ENCODE data around the gene TP53I11. TPM values are rescaled to one million over a fixed set of nuclear protein-coding genes. Genes with fewer than 3 reads are reported as not detected.

The TP53I11 gene
- total RNA-seq, 1 donor from 2014 or later, result 20.4 TPM

DNA sequence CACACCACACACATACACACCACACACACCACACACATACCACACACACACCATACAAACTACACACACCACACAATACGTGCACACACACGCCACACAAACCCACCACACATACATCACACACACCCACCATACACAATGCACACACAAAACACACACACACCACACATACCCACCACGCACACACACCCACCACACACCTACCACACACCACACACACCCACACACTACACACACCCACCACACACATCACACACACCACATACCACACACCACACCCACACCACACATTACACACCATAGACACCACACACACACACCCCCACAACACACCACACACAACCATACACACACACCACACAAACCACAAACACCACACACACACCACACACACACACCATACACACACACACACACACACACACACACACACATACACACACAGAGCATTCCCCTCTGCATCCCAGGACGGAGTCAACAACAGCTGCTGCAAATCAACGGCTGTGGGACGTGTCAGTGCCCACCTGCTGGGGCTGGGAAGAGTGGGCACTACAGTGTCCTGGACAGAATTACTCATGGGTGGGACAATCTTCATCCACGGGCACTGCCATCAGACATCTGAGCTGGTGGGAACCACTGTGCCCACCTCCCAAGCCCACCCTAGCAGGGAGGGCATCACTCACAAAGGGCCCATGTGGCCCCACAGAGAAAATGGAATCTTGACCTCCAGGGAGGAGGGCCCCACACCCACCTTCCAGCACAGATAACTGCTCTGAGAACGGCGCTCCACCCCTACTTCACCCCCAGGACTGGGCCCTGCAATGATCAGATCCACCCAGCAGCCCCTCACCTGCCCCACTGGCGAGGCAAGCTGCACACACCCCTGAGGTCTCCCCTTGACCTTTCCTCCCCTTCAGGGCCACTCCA, 8.4 kb downstream of the TP53I11 start:
- no peak for DNase-seq (ENCODE audit: low spot score in 2 of 2)
- FAIRE-seq, result no peak

DNA sequence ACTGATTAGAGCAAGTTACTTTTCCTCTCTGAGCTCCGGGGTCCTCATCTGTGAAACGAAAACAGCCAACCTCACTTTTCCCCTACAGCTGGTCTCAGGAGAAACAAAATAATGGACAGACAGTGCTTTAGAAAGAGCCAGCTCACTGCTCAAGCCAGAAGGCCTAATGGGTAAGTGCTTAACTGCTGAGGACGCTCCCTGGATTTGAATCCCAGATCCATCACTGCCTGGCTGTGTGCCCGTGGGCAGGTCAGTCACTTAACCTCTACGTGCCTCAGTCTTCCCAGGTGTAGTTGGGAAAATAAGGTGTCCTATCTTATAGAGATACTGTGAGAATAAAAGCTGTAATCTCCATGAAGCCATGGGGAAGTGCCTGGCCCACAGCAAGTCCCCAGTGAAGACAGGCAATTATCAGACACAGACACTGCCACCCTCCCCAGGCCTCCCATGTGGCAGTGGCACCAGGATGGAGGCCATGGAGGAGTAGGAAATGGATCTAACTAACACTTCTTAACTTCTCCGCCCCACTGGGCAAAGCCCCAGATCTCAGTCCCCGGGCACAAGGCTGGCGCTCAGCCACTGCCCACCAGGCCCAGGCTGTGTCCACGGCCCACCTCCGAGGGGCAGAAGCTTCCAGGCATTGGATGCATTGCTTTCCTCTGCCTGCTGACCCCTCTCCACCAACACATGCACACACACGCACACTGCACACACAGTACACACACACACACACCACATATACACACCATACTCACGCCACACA, 9.2 kb downstream of the TP53I11 start:
- DNase-seq (ENCODE audit: low spot score in 2 of 2), result no peak
- FAIRE-seq, result no peak

DNA sequence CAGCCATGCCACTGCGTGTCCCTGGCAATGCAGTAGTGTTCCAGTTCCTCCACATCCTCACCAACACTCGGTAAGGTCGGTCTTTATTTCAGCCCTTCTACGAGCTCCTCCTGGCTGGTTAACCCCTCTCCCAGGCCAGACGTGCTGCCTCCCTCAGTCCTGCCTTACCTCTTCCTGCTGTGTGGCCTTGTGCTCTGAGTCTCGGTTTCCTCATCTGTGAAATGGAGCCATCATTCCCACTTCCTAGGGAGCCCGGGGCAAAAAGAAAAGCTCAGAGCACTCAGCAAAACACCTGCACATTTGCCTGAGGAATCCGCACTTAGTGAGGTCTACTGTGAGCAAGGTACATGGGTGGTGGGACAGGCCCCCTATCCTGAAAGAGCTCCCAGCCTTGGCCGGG, 9.8 kb downstream of the TP53I11 start:
- FAIRE-seq (no peak), DNase-seq (ENCODE audit: low spot score in 2 of 2) (no peak)

DNA sequence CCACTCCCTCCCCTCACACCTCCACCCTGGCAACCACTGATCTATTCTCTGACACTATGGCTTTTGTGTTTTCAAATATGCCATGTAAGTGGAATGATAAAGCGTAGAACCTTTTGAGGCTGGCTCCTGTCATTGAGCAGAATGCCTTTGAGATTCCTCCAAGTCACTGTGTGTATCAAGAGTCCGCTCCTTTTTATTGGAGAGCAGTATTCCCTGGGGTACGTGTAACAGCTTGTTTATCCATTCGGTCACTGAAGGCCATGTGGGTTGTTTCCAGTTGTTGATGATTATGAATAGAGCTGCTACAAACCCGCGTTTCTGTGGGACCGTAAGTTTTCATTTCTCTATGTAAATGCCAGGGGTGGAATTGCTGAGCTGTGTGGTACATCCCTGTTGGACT, 10.3 kb downstream of the TP53I11 start:
- no peak for FAIRE-seq
- no peak for DNase-seq (ENCODE audit: low spot score in 2 of 2)

DNA sequence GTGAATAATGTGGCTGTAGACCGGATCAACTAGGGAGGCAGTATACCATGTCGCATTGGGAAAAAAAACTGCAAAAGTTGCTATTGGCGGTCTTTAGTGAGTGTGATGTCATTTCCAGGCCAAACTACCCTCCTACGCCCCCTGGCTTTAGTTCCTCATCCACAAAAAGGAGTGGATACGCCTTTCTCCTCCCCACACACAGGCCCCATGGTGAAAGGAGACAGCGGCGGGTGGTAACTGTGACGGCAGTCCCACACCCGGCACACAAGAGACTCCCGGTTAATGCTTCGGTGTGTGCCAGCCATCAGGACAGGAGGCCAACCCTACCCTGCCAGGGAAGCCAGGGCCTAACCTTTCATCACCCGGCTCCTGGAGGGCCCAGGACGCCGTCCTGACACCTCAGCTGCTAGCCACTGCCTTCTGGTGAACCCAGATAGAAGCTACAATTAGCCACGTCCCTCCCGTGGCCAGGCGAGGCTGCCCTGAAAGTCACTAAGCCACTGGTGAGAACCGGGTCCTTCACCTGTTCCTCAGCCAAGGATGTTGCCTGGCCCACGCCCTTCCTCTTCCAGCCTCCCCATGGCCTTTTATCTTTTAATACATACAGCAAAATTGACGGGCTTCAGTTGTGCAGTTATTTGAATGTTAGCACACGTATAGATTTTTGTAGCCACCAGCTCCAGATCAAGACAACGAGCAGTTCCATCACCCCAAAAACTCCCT, 10.8 kb downstream of the TP53I11 start:
- FAIRE-seq (no peak), DNase-seq (ENCODE audit: low spot score in 2 of 2) (peak in 1 of 2 donors; percentile 59)

DNA sequence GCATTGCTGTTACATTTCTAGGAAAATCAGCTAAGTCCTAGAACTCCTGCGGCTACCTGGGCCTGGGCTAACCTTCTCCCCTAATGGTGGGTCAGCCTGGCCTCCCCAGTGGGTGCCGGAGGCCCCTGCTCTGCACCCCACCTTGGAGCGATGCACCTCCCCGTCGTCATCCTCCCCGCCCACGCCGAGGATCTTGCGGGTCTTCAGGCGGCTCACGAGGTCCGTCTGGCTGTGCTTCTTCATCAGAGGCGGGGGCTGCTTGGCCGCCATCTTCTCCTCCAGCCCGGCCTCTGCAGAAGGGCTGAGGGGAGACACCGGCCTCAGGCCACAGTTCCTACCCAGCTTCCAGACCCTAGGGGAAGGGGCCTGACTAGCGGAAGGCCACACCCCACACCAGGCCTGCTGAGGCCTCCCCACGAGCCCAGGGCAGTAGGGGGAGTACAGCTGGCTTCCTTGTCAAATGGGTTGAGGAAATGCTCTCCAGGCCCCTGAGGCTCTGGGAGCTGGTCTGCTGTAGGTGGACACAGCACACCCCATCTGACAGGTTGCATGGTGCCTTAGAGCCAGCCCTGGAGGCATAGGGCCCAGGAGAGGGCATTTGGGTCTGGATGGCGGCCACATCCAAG, 12.5 kb downstream of the TP53I11 start:
- FAIRE-seq (no peak), DNase-seq (ENCODE audit: low spot score in 2 of 2) (no peak)

DNA sequence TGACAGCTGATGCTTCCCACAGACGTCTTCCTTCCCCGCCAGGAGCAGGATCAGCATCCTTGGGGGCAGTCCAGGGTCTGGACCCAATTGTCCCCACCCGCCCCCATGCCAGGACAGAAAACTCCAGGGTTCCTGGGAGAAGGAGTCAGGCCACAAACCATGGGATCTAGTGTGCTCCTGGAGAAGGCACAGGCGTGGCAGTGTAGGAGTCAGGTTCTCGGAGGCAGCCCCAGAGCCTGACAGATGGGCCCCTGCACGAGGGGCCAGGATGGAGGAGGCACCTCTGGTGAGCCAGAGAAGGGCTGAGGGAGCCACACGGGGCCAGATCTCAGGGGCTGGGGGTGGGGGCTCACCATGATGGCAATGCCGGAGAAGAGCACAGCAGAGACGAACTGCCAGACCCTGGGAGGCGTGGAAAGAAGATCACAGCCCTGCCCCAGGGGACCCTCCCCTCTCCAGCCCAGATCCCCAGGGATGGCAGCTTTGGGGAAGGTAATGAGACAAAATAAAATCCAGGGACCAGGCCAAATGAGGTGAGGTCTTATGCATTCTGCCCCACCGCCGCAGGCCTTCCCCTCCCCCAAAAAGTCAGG, 13.6 kb downstream of the TP53I11 start:
- DNase-seq (ENCODE audit: low spot score in 2 of 2), result no peak
- no peak for FAIRE-seq

DNA sequence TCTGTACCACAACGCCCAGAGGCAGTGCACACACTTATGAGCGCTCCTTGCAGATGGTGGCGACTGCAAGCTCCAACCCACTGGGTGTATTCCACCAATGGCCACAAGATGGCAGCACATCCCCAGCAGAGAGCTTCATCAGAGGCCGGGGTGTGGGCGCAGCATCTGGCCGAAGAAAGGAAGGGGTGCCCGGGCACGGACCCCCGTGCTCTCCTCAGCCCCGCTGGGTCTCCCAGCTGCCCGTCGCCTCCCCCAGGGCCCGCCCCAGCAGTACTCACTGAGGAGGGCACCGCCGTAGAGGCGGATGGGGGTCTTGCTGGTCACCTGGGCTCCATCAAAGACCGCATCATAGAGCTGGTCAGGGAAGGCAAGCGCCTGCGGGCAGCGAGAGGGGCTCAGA, 14.2 kb downstream of the TP53I11 start:
- FAIRE-seq (no peak), DNase-seq (ENCODE audit: low spot score in 2 of 2) (peak; percentile 73 to 82)

DNA sequence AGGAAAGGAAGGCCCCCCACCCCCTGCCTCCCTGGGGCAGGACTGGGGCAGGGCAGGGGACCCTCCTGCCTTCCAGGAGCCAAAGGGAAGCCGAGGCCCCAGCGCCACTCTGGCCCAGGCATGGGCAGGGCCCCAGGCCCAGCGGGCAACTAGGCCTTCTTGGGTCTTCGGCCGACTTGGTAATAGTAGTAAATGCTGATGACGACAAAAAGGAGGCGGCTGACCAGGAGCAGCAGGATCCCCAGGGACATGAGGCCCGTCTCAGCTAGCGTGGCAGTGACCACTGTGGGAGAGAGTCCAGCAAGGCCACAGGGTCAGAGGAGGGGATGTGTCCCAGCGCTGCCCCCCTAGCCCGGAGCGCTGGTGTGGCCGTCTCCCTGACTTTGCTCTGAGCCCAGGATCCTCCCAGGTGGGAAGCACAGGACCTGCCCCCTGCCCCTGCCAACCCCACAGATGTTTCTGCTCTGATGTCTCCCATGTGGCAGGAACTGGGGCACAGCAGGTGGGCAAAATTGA, 15.9 kb downstream of the TP53I11 start:
- FAIRE-seq (no peak), DNase-seq (ENCODE audit: low spot score in 2 of 2) (no peak)

DNA sequence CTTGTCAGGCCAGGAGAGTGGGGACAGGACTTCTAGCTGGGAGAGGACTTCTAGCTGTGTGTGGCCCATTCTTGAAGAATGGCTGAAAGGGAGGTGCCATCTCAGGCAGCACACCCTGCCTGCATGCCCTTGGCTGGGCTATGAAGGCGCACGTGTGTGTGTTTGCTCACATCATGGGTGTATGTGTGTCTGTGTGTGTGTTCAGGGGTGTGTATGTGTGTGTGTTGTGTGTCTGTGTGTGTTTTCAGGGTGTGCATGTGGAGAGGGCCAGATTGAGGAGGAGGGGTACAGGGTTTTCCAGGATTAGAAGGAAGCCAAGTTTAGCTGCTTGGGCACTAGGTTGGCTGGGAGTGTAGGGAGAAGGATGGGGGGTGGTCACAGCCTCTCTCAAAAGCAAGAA, 16.6 kb downstream of the TP53I11 start:
- no peak for FAIRE-seq

DNA sequence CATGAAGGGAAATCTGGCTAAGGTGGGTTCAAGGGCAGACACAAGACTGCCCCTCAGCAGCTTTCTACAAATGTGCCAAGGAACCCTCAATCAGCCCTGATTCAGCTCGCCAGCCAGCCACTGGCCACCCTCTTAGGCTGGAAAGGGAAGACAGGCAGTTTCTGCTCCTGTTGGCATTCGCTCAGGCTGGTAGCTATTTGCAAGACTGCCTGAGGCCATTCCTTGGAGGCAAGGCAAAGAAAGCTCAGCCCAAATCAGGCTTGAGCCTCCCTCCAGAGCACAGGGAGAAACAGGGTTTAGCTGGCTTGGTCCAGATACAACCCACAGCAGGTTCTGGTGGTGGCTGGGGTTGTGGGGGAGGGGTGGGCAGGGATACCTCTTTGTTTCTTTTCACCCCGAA, 19.2 kb downstream of the TP53I11 start:
- FAIRE-seq (no peak), DNase-seq (ENCODE audit: low spot score in 2 of 2) (no peak)

More for the DNA sequence above, 16.6 kb downstream of the TP53I11 start:
- no peak for DNase-seq (ENCODE audit: low spot score in 2 of 2)

DNA sequence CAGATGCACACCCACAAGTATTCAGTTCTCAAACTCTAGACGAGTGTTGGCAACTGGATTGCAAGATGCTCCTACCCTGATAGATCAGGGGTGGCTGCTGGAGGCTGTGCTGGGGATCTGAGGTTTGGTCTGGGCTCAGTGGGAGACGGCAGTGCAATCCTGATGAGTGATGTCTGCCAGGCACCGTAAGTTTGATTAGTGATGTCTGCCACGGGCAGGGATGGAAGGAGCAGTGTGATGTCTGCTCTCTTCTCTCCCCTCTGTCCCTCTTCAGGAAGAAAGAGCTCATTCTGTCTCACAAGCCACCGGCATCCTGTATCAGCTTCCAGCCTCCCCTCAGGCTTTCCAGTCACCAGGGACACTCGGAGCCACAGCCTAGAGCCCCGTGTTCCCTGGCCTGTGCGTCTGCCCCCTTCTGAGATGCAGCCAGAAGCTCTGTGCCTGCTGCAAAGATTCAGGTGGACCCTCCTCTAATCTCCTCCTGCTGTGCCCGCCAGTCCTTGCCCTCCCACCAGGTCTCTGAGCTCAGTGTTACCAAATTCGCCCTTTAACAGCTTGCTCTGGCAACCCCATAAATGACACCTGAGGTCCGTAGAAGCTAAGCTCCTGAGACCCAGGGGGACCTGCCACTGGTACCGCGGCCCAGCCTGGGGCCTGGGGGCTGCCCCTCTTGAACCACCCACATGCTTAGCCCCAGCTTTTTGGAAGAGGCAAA, 19.9 kb downstream of the TP53I11 start:
- FAIRE-seq (no peak), DNase-seq (ENCODE audit: low spot score in 2 of 2) (no peak)

DNA sequence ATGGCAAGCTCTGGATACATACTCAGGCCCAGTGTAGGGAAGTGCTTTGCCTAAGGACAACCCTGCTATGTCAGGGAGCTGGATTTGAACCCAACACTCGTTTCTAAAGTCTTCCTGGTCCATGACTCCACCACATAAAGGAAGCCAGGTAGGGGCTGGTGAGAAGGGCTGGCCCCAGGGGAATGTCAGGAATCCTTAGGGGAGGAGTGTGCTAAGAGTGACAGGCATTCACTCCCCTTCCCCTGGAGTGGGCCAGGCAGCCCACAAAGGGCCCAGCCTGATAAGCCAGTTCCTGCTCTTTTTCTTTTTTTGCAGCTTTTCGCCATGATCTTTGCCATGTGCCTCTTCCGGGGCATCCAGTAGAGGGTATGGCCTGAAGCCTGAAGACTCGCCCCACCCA, 21.9 kb downstream of the TP53I11 start:
- no peak for FAIRE-seq
- no peak for DNase-seq (ENCODE audit: low spot score in 2 of 2)

DNA sequence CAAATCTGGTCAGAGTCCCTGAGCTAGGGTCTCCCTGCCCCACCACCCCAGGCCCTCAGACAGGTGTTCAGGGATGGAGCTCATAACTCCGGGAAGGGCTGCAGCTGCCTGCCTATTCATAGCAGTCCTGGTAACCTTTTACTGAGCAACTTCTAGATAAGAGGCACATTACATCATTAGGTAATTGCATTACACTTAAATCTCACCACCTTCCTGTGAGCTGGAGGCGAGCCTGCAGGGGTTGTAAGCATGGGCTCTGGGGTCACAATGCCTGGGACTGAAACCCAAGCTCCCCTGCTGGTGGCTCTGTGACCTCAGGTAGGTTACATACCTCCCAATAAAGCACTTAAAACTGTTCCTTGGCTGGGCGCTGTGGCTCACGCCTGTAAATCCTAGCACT, 22.5 kb downstream of the TP53I11 start:
- no peak for DNase-seq (ENCODE audit: low spot score in 2 of 2)
- no peak for FAIRE-seq

DNA sequence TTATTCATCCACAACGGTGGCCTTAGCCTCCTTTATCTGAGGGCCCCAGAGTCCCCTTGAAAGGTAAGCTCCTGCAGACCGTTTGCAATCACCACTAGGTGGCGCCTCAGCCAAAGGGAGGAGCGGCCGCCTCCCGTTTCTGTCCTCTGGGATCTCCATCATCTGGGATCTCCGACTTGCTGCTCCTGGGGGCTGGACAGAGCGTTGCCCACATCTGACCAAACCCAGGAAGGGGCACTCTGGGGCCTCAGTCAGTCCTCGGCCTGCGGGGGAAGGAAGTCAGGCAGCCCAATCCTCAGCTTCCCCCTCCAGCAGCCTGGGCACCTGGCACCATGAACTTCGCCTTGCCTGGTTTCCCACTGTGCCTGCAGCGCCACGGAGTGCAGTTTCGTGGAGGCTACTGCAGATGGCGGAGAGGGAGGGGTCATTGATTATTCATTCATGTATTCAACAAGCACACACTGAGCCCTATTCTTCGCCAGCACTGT, 23.5 kb downstream of the TP53I11 start:
- FAIRE-seq, result no peak
- DNase-seq (ENCODE audit: low spot score in 2 of 2), result peak; percentile 56 to 78

DNA sequence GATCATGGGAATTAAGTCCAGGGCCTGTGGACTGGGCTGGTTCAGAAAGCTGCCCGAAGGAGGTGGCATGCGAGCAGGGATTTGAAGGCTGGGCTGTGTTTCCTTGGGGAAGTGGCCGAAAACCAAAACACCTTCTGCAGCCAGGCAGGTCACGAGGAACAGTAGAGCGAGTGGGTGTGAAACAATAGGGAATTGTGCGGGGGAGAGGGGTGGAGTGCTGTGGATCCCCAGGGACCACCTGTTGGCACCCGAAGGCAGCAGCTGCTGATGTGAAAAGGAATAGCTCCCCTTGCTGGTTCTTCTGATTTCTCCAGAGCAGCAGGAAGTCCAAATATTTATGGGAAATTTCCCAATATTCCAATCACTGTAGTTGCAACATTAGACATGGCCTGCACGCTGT, 24.6 kb downstream of the TP53I11 start:
- FAIRE-seq (no peak), DNase-seq (ENCODE audit: low spot score in 2 of 2) (no peak)

DNA sequence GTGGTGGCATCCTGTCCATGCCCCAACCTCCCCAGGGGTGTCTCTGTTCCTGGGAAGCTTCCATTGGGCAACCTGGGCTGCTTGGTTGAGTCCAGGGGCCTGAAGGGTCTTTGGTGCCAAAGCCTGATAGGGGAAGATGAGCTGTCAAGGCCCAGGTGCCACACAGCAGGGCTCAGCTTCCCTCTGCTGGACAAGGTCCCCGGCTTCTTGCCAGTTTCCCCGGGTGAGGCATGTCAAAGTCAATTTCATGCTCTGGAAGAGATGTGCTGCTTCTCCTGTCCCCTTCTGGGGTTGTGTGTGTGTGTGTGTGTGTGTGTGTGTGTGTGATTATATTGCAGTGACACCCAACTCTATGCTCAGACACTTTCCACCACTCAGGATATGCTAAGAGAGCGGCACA, 26.9 kb downstream of the TP53I11 start:
- no peak for DNase-seq (ENCODE audit: low spot score in 2 of 2)

DNA sequence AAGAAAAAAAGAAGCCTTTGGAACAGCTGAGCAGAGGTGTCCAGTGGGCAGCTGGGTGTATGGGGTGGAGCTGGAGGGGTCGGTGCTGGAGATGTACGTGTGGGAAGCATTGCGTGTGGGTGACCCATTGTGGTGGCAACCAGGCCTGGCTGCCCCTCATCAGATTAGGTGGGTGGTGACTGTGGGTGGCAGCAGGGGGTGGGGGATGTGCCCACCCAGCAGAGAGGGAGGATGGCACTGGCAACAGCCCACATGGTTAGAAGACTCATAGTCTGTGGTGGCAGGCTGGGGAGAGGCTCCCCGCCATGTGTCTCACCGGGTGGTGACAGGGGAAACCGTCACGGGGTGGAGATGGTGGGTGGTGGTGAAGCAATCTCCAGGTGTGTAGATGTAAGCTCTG, 27.6 kb downstream of the TP53I11 start:
- DNase-seq (ENCODE audit: low spot score in 2 of 2), result no peak
- FAIRE-seq, result no peak

More for the DNA sequence above, 26.9 kb downstream of the TP53I11 start:
- no peak for FAIRE-seq

DNA sequence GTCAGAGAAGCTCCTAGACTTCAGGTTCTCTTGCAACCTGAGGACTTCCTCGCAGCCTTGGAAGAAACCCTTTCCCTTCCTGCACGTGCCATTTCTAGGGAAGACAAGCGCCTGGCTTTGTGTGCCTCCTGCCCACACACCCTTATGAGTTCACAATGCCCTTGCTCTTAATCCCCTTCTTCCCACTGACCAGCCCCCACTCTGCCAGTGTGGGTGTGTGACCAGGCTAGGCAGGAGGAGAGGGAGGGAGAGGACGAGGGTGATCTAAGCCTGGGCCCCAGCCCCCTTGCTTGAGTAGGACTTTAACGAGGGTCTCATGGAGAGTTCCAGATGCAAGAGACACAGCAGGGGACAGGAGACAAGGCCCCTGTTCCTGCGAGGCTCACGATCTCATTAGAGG, 30.2 kb downstream of the TP53I11 start:
- no peak for FAIRE-seq
- DNase-seq (ENCODE audit: low spot score in 2 of 2), result no peak

All from frontal cortex (tissue), 4 donors.